NCI-H526 treated with DMSO at 0.1 percent for 48 hours (cell line): Measurements from ENCODE around the gene SLC10A7.

Experiments
- DNase-seq: peaks from one replicate; lab custom pipeline; 2025; lab: John Stamatoyannopoulos, UW

Gene SLC10A7

GRCh38 chr4:146255874-146256273 is 265.9 kb downstream of the SLC10A7 start:
- no peak for DNase-seq

GRCh38 chr4:146255463-146255862 is 266.3 kb downstream of the SLC10A7 start:
- no peak for DNase-seq

- no peak for DNase-seq
Measured at GRCh38 chr4:146252969-146253611, 268.6 kb downstream of the SLC10A7 start.

- no peak for DNase-seq
Measured at GRCh38 chr4:146247356-146247755, 274.4 kb downstream of the SLC10A7 start.

GRCh38 chr4:146246381-146246780 is 275.4 kb downstream of the SLC10A7 start:
- no peak for DNase-seq

GRCh38 chr4:146245850-146246249 is 275.9 kb downstream of the SLC10A7 start:
- no peak for DNase-seq

GRCh38 chr4:146245246-146245645 is 276.5 kb downstream of the SLC10A7 start:
- DNase-seq, result no peak

- no peak for DNase-seq
Measured at GRCh38 chr4:146244496-146244895, 277.2 kb downstream of the SLC10A7 start.

GRCh38 chr4:146243883-146244277 is 277.9 kb downstream of the SLC10A7 start:
- no peak for DNase-seq

- DNase-seq, result no peak
Measured at GRCh38 chr4:146243141-146243882, 278.4 kb downstream of the SLC10A7 start.

GRCh38 chr4:146238107-146238506 is 283.6 kb downstream of the SLC10A7 start:
- no peak for DNase-seq

- no peak for DNase-seq
Measured at GRCh38 chr4:146237092-146237491, 284.6 kb downstream of the SLC10A7 start.

GRCh38 chr4:146236216-146236615 is 285.5 kb downstream of the SLC10A7 start:
- no peak for DNase-seq

- no peak for DNase-seq
Measured at GRCh38 chr4:146235654-146236177, 286.0 kb downstream of the SLC10A7 start.

- no peak for DNase-seq
Measured at GRCh38 chr4:146232131-146232722, 289.5 kb downstream of the SLC10A7 start.

- DNase-seq, result no peak
Measured at GRCh38 chr4:146229406-146229805, 292.3 kb downstream of the SLC10A7 start.

GRCh38 chr4:146224326-146224966 is 297.3 kb downstream of the SLC10A7 start:
- no peak for DNase-seq

- DNase-seq, result no peak
Measured at GRCh38 chr4:146222313-146222712, 299.4 kb downstream of the SLC10A7 start.

- no peak for DNase-seq
Measured at GRCh38 chr4:146214238-146214637, 307.5 kb downstream of the SLC10A7 start, which contains the start of gene REELD1. TSS of gene REELD1 (plus strand) at chr4:146214538. CDS start at chr4:146216953, 2,415 bp downstream.

GRCh38 chr4:146212781-146213180 is 309.0 kb downstream of the SLC10A7 start:
- DNase-seq, result no peak

GRCh38 chr4:146211440-146211839 is 310.3 kb downstream of the SLC10A7 start:
- no peak for DNase-seq

GRCh38 chr4:146210890-146211289 is 310.9 kb downstream of the SLC10A7 start:
- DNase-seq, result no peak
